Measurements from ENCODE around the gene RBM26.
A peak's percentile ranks its signal among the peaks of the same experiment; 100 is the strongest.

The RBM26 gene

DNA sequence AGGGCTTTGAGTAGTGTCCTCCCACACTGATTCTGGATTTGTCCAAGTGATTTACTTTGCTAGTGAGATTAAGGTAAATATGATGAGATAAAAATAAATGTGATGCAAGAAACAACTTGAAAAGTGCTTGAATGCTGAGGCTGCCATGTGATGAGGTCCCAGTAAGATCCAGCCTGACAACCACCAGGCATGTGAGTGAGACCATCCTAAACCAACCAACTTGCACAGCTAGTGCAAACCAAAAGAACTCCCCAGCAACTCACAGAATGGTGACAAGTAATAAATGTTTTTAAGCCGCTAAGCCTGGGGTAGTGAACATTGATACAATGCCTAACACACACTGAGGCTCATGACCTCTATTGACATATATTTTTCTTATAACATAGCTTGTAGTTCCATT, 13.3 kb upstream of the RBM26 start:
- no peak for DNase-seq

DNA sequence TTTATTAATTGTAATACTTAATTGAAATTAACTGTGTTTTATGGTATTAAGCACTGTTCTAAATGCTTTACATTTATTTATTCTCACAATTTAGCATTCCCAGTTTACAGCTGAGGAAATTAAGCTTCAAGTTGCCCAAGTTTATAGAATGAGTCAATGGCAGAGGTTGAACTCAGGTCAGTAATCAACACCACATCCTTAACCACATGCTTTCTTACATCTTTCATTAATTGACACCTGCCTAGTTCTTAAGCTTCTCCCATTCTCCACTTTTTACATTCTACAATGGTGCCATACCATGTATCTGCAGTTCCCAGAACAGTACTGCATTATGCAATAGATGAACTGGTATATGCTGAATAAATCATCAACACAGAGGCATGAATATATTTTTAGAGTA, 11.7 kb upstream of the RBM26 start:
- DNase-seq, result no peak

DNA sequence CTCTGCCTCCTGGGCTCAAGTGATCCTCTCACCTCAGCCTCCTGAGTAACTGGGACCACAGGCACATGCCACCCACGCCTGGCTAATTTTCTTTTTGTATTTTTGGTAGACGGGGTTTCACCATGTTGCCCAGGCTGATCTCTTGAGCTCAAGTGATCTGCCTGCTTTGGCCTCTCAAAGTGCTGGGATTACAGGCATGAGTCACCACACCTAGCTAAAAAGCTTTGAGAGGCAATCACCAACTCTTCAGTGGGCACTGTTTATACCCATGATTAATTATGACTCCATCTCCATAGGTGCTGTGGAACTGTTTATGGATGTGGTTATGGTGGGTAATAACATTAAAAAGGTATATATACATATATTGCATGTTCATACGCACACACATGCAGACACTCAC, 7.5 kb upstream of the RBM26 start:
- no peak for DNase-seq

DNA sequence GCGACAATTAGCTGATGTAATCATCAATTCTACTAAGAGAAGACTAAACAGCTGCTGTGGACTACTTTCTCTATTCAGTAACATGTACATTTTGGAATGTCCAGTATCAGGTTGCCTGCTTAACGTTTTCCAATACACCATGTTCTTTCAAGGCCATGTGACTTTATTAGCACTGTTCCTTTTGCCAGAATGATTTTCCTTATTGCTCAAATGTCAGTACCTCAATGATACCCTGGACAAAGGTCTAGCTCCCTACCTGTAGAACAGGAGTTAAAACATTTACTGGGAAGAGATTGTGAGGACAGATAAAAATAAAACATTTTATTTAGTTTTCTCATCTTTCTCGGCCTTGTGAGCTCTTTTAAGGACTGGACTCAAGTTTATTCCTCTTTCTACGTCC, 3.8 kb upstream of the RBM26 start:
- DNase-seq, result no peak

DNA sequence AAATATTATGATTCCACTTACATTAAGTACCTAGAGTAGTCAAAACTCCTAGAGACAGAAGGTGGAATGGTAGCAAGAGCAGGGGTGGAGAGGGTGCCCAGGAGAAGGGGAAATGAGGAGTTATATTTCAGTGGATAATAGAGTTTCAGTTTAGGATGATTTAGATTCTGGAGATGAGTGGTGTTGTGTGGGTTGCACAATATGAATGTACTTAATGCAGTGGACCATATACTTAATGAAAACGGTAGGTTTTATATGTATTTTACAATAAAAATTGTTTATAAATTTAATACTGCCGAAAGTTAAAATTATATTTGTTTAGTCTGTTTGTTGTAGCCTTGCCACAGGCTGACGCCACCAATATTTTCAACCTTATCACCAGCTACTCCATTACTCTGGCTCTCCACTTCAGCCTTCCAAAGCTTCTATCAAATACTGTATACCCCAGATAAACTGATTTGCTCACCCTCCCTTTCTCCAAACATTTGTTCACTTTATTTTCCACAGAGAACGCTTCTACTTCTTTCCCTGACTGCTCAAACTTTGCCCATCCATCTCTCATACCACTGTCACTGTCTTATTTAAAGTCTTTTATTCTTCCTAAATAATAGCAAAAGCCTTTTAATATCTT, 1.4 kb upstream of the RBM26 start:
- no peak for DNase-seq

DNA sequence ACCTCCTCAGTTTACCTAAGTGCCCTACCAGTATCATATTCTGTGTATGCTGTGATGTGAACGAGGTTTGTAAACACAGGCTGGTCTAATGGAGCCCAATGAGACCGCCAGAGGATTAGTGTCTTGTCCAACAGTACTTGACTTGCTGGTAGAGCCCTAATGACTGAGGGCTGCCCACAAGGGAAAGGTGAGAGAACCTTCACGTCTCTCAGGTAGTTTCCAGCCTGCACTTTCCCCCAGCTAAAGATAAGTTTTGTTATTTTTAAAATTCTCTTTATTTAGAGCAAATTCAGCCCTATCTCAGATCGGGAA, 498 bp upstream of the RBM26 start:
- DNase-seq, result no peak

DNA sequence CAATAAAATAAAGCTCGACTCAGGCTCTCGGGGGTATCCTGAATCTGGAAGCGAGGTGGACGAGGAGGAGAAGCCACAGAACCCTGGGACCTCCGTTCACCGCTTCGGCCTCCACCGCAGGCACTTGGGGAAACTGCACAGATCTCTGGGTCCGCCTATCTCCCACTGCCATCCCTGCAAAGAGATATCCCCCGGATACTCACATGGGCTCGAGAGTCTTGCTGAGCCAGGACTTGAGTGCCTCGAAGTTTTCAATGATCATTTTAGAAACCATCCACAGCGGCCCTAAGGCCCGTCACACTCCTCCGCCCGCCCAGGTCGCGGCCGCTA, 589 bp downstream of the RBM26 start:
- no peak for DNase-seq

DNA sequence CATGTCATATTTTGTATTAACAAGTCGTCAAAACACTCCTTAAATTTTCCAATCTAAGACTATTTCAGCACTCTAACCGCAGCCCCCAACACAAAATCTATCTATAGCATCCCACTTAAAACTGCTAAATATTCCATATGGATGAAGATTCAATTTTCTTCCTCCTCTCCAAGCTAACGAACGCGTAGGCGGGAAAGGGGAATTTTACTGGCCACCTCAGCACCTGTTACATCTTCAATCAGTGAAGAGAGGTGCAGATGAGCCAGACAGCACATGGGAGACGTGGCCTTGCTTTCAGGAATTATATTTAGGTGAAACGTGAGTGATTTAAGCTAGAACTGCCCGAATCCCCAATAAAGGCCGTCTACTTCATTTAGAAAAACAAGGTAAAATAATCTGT, 1.1 kb downstream of the RBM26 start:
- no peak for DNase-seq

DNA sequence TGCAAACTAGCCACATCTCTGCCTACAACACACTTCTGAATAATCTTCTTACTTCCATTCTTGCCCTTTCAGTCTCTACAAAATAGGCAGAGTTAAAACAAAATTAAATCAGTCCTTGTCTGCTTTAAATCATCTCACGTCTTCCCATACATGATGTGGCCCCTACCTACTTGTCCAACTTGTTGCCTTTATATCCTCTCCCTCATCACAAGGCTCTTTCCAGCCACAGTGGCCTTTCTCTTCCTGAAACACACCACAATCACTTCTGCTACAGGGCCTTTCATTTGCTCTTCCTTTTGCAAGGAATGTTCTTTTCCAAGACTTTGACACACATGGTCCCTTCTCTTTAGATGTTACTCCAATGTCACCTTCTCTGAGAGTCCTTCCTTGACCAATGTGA, 1.7 kb downstream of the RBM26 start:
- no peak for DNase-seq

DNA sequence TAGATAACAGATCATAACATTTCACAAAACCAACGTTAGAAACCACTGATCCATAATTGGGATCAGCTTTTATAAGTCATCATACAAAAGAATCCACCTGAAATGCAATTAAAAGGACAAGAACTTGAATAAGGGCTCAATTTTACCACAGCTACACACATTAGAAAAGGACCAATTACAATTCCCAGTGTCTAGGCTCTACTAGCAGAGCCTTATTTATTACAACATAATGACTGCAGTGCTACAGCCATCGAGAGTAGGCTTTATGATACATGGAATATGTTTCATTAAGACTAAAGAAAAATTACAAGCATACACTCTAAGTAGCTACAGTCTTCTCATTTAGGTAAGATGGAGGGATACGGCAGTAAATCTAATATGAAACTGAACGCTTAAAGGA, 2.9 kb downstream of the RBM26 start:
- DNase-seq, result no peak

DNA sequence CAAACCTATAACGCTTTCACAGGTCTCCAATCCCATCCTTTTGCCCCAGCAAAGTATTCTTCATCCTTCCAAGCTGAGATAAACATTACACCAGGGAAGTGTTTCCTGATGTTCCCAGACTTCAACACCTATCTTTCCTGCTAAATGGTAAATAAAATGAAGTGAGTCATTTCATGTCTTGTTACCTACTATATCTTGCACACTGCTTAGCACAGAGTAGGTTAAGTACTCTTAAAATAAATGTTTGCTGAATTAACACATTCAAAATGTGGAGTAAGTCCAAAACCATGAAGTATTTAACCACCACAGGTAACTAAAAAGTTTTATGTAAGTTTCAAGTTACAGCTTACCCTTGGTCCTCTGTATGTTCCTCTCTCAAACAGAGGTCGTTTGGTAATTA, 3.4 kb downstream of the RBM26 start:
- DNase-seq, result no peak

DNA sequence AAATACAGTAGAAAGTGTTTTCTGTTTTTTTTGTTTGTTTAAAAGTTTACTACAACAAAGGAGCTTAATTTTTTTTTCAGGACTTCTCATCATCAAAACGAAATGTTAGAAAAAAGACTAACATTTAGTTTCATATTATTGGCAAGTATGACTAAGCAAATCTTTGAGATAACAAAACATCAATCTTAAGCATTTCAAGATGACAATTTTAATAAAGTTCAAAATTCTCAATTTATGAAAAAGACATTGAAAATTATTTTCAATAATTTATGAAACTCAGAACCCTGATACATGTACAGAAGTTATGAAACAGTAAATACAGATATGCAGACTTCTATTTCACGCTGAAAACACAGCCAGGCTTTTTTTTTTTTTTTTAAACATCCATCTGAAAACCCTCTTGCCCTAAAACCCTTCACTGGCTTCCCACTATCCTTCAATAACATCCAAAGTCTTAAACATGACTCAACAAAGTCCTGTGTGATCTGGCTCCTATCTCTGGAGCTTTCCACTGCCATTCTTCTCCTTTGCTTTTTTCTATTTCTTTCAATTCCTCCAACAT, 3.9 kb downstream of the RBM26 start:
- DNase-seq, result no peak

DNA sequence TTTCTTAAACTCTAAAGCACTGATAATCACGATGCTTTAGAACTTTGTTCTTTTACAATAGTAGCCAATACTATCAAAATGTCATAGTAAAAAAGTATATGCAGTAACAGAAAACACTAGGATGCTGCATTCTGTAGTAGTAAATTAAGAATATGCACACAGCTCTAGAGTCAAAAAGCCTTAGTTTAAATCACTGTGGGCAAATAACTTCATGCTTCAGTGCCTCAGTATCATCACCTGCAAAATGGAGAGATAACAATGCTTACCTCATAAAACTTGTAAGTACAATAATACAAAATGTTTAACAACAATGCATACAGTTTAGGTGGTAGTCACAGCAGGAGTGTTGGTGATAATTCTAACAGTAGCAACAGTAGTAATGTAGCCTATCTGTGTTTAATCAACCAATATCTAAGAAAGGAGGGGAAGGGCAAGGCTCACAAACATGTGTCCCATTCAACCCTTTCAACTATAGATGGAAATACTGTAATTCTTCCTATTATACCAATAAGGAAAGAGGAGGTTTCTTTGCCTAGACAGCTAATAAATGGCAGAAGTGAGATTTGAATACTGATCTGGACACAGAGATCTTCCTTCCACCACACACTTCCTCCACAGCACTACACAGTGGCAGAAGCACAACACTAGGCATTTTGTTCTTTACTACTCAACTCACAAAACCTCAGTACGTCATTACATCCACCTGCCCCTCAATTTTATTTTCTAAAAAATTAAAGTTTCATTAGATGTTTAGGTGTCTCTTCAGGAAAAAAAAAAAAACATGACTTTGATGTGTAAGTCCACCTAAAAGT, 4.6 kb downstream of the RBM26 start:
- DNase-seq, result no peak

DNA sequence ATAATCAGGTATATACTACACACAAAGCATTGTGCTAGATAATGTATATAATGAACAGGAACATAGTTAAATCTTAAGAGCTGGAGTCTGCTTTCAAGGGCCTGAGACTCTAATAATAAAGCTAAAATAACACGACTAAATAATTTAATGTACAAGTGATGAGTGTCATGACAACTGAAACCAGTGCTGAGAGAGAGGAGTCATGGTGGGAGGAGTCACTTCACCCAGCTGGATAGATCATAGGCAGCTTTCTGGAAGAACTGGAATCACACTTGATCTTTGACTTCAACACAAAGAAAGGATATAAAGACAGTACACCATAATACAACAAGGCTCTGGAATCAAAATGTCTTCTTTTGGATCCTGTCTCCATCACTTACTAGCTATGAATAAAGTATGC, 7.1 kb downstream of the RBM26 start:
- DNase-seq, result no peak

DNA sequence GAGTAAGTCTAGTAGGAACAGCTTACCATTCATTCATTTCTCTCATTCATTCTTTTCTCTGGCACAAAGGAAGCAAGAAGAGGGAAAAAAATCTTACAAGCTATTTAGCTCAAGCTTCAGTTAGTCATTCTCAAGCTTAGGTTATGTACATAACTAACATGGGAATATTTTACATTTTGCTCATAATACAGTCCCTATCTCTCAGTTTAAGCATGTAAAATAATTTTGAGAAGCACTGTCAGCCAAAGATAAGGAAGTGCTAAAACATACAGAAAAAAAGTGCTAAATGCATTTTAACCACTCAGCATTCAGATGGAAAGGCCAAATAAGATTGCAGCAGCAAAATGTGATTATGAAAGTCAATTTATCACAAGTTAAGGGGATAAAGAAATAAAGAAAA, 7.9 kb downstream of the RBM26 start:
- no peak for DNase-seq

DNA sequence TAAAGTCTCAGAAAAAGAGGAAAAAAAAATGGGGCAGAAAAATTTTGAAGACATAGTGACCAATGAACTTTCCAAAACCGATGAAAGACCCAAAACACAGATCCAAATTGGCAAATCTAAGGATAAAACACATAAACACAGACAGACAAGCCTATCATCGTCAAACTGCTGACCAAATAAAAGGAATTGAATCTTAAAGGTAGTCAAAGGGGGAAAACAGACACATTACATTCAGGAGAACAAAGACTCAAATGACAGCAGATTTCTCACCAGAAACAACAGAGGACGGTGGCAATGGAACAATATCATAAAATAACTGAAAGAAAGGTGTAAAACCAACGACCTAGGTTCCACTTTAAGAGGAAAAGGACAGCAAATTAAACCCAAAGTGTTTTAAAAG, 10.2 kb downstream of the RBM26 start:
- no peak for DNase-seq

DNA sequence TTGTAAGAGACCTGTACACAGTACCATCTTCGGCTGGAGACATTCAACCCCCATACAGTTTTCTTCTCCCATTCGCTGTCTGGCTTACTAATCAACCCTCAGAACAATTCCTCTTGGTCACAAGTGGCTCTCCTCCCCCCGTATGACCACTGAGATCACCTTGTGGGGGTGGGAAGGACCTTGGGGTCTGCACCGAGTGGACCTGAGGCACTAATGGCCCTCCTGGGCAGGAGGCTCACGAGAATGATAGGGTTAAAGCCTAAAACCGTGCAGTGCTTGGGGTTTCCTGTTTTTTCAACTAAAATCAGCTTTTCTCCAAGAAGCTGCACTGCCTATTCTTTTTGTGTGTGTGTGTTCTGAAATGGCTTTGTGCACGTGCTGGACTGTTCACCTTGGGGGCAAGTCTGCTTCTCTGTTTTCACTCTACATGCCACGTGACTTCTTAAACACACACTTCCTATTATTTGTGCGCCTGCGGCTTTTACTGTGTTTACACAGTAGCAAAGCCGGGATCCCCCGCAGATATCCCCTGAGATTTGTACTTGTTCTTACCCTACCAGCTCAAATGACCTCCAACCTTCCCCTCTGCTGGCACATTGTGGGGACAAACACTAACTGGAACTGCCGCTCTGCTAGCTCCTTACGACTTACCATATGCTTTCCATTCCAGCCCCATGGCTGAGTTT, 12.3 kb downstream of the RBM26 start:
- peak; percentile 89 for DNase-seq

DNA sequence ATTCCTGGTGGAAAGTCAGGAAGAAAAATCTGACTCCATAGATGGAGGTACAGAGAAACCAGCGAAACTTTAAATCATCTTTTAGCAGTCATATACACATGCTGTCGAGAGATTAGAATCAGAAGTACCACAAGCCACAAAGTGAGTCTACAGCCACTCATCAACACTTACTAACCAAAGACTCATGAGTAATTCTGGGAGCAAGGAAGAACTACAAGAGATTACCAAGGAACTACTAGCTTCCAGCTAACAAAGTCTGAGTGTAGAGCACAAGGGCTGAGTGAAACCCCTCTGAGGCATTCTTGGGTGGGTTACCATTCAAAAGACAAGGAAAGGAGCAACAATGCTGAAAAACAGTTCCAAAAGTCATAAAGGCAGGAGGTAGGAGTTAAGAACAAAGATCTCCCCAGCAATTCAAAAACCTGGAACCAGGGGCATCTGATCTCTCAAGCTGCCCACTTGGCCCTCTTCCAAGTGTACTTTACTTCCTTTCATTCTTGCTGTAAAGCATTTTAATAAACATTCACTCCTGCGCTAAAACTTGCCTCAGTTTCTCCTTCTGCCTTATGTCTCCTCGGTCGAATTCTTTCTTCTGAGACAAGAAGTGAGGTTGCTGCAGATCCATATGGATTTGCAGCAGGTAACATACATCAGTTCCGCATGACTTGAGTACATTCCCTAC, 13.0 kb downstream of the RBM26 start:
- no peak for DNase-seq

DNA sequence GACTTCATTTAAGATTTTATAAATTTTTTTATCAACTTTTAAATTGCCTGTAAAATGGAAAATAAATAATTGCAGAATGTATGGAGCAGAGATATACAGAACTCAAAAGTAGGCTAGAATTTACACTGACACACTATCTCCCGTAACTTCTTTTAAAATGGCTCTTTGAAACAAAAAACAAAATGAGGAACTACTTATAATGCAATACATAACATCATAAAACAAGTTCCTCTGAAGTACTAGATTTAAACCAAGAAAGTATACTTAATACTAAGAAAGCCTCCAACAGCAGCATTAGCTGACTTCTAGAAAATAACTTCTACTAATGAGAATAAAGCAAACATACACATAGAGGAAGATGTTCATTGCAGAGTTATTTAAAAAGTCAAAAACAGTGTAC, 17.0 kb downstream of the RBM26 start:
- no peak for DNase-seq

DNA sequence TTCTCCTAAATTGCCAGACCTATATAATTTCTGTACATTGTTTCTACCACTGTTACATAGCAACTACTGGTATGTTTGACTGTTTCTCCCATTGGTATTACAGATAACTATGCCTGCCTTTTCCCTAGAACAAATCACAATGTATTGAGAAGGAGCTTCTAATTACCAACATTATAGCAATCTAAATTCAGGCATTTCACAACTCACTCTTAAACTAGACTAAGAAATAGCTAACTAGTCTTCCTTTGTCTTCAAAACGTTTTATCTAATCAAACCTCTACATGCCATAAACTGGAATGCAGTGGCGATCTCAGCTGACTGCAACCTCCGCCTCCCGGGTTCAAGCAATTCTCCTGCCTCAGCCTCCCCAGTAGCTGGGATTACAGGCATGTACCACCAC, 18.2 kb downstream of the RBM26 start:
- no peak for DNase-seq

DNA sequence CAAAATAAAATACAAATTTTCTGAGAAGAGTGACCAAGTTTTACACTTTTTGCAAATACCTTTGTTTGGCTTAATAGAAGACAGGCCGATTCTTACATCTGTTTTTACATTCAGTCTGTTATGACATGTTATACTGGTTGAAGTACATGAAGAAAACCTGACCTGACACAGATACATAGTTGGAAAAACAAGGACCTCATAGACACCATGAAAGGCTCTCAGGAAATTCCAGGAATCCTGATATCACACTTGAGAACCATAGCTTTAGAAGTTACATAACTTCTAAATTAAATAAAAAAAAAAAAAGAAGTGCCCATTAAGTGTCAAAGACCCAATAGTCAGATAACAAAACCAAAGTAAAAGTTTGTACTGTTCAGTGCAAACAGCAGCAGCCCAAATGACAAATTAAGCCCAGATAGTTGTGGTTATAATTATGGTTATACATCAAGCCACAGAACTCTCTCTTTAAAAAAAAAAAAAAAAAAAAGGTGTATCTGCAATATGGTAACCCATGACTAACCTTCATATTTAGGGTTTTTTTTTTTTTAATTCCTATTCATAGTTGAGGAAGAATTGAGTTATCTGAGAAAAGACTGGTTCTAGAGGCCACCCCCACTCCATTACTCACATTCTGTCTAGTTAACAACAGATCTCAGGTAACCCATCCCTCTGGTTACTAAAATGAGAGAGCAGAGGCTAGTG, 19.8 kb downstream of the RBM26 start:
- DNase-seq, result no peak

DNA sequence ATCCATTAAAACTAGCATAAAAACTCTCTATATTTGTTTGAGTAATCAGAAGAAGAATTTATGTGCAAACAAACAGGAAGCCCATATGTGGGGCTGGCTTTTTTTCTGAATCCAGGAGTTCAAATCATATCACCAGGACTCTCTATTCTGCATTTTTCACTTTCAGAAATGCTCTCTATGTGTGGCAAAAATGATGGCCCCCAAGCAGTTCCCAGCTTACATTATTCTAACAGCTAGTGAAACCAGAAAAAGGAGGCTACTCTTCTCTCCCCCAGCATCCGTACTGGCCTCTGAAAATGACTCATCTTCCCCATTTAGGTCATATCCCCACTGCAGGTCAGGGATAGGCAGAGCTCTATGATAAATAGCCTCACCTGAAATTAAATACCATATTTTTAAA, 20.4 kb downstream of the RBM26 start:
- no peak for DNase-seq

DNA sequence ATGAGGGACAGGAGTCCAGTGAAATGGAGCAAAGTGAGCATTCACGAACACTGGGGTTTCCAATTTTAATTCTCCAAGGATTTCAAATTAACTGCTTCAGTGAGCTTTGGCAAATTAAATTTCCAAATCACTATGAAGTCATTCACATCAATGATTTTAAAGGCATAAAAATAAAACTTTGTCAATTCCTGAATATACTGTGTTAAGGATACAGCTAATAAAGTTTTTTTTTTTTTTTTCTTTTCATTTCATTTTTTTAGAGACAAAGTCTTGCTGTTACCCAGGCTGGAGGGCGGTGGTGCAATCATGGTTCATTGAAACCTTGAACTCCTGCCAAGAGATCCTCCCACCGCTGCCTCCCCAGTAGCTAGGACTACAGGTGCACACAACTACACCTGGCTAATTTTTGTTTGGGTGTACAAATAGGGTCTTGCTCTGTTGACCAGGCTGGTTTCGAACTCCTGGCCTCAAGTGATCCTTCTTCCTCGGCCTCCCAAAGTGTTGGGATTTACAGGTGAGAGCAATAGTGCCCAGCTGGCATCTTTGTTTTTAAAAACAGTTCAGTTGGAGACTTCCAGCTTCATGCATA, 21.9 kb downstream of the RBM26 start:
- DNase-seq, result no peak
